ENCODE data around the gene C5orf63. TPM values are rescaled to one million over a fixed set of nuclear protein-coding genes. Genes with fewer than 3 reads are reported as not detected.
A peak's percentile ranks its signal among the peaks of the same experiment; 100 is the strongest.

The C5orf63 gene
- total and polyA plus RNA-seq, 3 experiments from 2014 or later: 5.2 to 11.9 (median 10.0) TPM

DNA sequence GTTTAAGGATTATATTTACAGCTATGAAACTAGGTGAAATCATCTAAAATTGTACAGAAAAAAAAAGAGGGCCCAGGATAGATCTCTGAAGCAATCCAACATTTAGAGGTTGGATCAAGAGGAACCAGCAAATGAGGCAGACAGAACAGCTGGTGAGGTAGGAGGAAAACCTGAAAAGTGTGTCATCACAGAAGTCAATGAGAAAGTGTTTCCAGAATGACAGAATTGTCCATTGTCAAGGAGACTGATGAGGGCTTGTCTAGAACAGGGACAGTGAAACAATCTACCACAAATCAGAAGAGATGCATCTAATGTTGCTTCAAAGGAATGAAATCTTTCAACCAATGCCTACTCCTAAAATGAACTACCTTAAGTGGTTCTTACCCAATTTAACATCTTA, 6.6 kb downstream of the C5orf63 start:
- Mint-ChIP-seq H3K27me3 (no peaks in the 10 kb centered on the region), H3K4me1 (peaks cover 1 to 8% (median 3%) of the 10 kb centered on the region in 3 donors), H3K27ac (no peak overlapping the region), H3K9me3 (no peaks in the 10 kb centered on the region), H3K36me3 (peaks cover 4 to 30% (median 10%) of the 10 kb centered on the region in 3 donors), H3K4me3 (no peak overlapping the region)
- no peaks in the 10 kb centered on the region for H3K36me3 ChIP-seq (ENCODE audit: insufficient read depth, low read length)
- ChIA-PET CTCF (interaction anchor here (1.1 kb wide), 1 partner anchor 36 kb away, joined by 4 read pairs; the partner anchor contains the start of gene MARCHF3), POLR2A (no interaction called here)
- no peak overlapping the region for H3K27ac ChIP-seq (ENCODE audit: low read depth, low read length)
- no peaks in the 10 kb centered on the region for H3K27me3 ChIP-seq (ENCODE audit: insufficient read depth, low read length, poor library complexity, severe bottlenecking)
- DNase-seq: no peak
- no peak overlapping the region for H3K4me3 ChIP-seq (ENCODE audit: low read length)
- no peaks in the 10 kb centered on the region for H3K4me1 ChIP-seq (ENCODE audit: insufficient read depth, low read length)
- no peaks in the 10 kb centered on the region for H3K9me3 ChIP-seq (ENCODE audit: low read length)

DNA sequence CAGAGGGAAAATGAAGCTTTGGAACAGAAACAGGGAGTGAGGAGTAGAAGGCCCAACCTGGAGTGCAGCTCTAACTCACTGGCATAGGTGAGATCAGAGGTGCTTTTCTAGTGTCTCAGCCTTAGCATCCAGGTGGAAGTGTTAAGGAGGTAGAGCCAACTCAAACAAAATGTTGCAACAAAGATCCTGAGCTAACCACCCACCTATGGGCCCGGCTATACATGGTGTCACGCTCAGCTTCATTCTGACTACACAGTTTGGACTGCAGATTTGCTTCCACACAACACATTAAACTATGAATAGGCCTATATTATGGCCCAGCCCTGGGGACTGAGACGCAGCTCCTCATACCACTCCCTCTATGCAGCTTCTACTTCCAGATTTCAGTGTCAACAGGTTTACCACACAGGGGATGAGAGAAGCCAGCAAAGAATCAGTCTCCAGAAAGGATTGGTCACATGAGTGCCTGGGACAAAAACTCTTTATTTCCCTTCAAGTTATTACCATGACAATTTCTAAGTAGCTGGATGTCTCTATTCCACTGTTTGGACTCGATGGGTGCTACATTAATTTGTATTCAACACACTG, 9.0 kb downstream of the C5orf63 start:
- H3K27me3 ChIP-seq (ENCODE audit: insufficient read depth, low read length, poor library complexity, severe bottlenecking): no peaks in the 10 kb centered on the region
- H3K9me3 ChIP-seq (ENCODE audit: low read length): no peaks in the 10 kb centered on the region
- no peaks in the 10 kb centered on the region for H3K36me3 ChIP-seq (ENCODE audit: insufficient read depth, low read length)
- no peak for DNase-seq
- Mint-ChIP-seq H3K27ac (no peak overlapping the region), H3K4me1 (peaks cover 0 to 7% (median 2%) of the 10 kb centered on the region in 3 donors), H3K9me3 (no peaks in the 10 kb centered on the region), H3K27me3 (no peaks in the 10 kb centered on the region), H3K36me3 (peaks cover 4 to 20% (median 9%) of the 10 kb centered on the region in 3 donors), H3K4me3 (no peak overlapping the region)
- no peak overlapping the region for H3K27ac ChIP-seq (ENCODE audit: low read depth, low read length)
- ChIA-PET POLR2A (interaction anchor here (1.1 kb wide), 1 partner anchor 8 kb away, joined by 3 read pairs; no protein-coding TSS in a partner anchor), CTCF (no interaction called here)
- no peaks in the 10 kb centered on the region for H3K4me1 ChIP-seq (ENCODE audit: insufficient read depth, low read length)
- no peak overlapping the region for H3K4me3 ChIP-seq (ENCODE audit: low read length)

DNA sequence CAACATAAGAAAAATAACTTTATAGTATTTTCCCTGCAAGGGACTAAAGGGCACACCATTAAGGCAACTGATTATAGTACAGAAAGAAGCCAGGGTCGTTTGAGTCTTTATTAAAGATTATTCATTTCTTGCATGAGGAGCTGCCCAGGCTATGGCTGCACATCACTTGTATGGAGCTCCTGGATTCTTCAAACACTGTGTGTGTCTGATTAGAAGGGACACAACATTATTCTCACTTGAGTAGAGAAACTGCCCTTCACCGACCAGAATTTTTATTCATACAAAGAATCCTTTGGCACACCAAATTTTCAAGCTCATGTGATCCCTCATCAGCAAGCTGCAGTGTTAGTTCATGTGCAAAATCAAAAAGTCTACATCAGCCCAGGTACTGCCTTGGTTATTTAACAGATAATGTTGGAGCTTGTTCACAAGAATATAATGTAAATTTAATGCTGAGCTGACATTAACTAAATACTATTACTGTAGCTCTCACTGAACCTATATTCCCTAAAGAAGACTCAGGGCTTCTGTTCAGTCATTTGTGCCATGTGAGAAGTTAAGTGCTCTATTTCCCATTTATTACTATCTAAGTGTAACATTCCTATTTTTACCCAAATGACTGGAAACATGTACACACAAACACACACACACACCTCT, 9.9 kb downstream of the C5orf63 start:
- Histone ChIP-seq H3K36me3 (ENCODE audit: insufficient read depth, low read length) (no peaks in the 10 kb centered on the region), H3K4me1 (ENCODE audit: insufficient read depth, low read length) (no peaks in the 10 kb centered on the region), H3K9me3 (ENCODE audit: low read length) (no peaks in the 10 kb centered on the region), H3K27ac (ENCODE audit: low read depth, low read length) (no peak overlapping the region), H3K4me3 (ENCODE audit: low read length) (no peak overlapping the region), H3K27me3 (ENCODE audit: insufficient read depth, low read length, poor library complexity, severe bottlenecking) (no peaks in the 10 kb centered on the region)
- Mint-ChIP-seq H3K27me3 (no peaks in the 10 kb centered on the region), H3K4me1 (peaks cover 0 to 2% (median 0%) of the 10 kb centered on the region in 3 donors), H3K9me3 (no peaks in the 10 kb centered on the region), H3K27ac (no peak overlapping the region), H3K36me3 (peaks cover 5 to 18% (median 9%) of the 10 kb centered on the region in 3 donors), H3K4me3 (no peak overlapping the region)
- ChIA-PET POLR2A (interaction anchor here (1.1 kb wide), 1 partner anchor 9 kb away, joined by 3 read pairs; no protein-coding TSS in a partner anchor), CTCF (no interaction called here)
- no peak for DNase-seq

DNA sequence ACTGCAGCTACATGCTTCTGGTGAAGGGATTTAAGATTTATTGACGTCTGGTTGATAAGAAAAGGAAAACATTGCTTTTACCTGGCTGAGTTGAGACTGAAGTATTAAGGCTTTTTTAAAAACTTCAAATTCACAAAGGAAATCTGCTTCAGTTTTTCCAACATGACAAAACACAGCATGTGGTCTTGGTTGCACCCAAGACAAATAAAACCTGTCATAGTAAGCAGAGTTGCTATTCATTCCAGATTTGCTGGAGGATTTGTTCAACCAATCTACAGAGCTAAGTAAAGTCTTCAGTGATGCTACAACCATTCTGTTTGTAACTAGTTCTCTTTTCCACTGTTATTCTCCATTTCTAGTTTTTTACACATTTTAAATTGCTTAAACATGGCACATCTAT, 11.3 kb downstream of the C5orf63 start:
- Histone ChIP-seq H3K9me3 (ENCODE audit: low read length) (no peaks in the 10 kb centered on the region), H3K4me3 (ENCODE audit: low read length) (no peak overlapping the region), H3K36me3 (ENCODE audit: insufficient read depth, low read length) (no peaks in the 10 kb centered on the region), H3K27ac (ENCODE audit: low read depth, low read length) (no peak overlapping the region), H3K4me1 (ENCODE audit: insufficient read depth, low read length) (no peaks in the 10 kb centered on the region), H3K27me3 (ENCODE audit: insufficient read depth, low read length, poor library complexity, severe bottlenecking) (no peaks in the 10 kb centered on the region)
- no peak overlapping the region for H3K27ac Mint-ChIP-seq
- no peaks in the 10 kb centered on the region for H3K27me3 Mint-ChIP-seq
- CTCF ChIA-PET: interaction anchor here (0.9 kb wide), 1 partner anchor 15 kb away, joined by 3 read pairs; no protein-coding TSS in a partner anchor
- H3K9me3 Mint-ChIP-seq: no peaks in the 10 kb centered on the region
- H3K4me1 Mint-ChIP-seq: peaks cover 0 to 2% (median 0%) of the 10 kb centered on the region in 3 donors
- no peak overlapping the region for H3K4me3 Mint-ChIP-seq
- peaks cover 6 to 27% (median 19%) of the 10 kb centered on the region in 3 donors for H3K36me3 Mint-ChIP-seq
- POLR2A ChIA-PET: no interaction called here
- DNase-seq: no peak

DNA sequence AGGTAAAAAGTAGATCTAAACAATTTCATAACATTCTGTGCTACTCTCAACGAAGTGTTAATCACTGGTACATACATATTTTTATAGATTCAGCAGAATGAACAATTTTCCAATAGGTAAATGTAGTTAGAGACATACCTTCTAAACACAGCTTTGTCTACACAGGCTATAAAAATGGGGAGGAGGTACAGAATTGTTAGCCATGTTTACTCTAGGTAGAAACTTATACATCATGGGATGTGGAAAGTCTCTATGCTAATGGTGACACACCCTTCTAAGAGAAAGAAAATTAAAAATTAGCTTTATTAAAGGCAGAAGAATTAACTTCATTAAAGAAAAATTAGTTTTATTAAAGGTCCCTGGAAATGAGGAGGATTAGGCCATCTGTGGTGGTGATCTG, 11.8 kb downstream of the C5orf63 start:
- CTCF ChIA-PET: interaction anchor here (0.9 kb wide), 1 partner anchor 14 kb away, joined by 3 read pairs; no protein-coding TSS in a partner anchor
- no peaks in the 10 kb centered on the region for H3K27me3 Mint-ChIP-seq
- Histone ChIP-seq H3K4me1 (ENCODE audit: insufficient read depth, low read length) (no peaks in the 10 kb centered on the region), H3K9me3 (ENCODE audit: low read length) (no peaks in the 10 kb centered on the region), H3K36me3 (ENCODE audit: insufficient read depth, low read length) (no peaks in the 10 kb centered on the region), H3K4me3 (ENCODE audit: low read length) (no peak overlapping the region), H3K27me3 (ENCODE audit: insufficient read depth, low read length, poor library complexity, severe bottlenecking) (no peaks in the 10 kb centered on the region), H3K27ac (ENCODE audit: low read depth, low read length) (no peak overlapping the region)
- no peaks in the 10 kb centered on the region for H3K9me3 Mint-ChIP-seq
- H3K27ac Mint-ChIP-seq: no peak overlapping the region
- no peak for DNase-seq
- H3K36me3 Mint-ChIP-seq: peaks cover 6 to 30% (median 21%) of the 10 kb centered on the region in 3 donors
- POLR2A ChIA-PET: no interaction called here
- peaks cover 0 to 2% (median 0%) of the 10 kb centered on the region in 3 donors for H3K4me1 Mint-ChIP-seq
- H3K4me3 Mint-ChIP-seq: no peak overlapping the region

DNA sequence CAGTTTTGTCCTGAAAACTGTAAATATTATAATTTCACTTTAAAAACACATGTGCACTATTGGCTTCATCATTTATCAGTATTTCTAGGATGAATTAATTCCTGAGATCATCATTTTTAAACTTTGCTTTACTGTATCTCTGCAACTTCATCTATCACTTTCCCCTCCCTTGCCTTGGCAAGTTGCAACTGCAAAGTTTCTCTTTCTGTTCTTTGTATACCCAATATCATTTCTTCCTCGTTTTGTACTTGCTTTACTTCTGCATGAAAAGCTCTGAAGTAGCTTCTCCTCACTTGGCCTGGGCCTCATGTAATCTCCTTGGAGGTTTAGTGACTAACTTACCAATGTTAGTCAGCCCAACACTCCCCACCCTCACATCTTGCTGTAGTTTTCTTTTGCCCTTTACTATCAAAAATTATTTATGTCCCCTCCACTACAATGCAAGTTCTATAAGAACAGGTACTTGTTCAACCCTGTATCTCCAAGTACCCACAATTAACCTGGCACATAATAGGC, 12.8 kb downstream of the C5orf63 start:
- ChIA-PET POLR2A (no interaction called here), CTCF (no interaction called here)
- Mint-ChIP-seq H3K27me3 (no peaks in the 10 kb centered on the region), H3K9me3 (no peaks in the 10 kb centered on the region), H3K36me3 (peaks cover 13 to 40% (median 31%) of the 10 kb centered on the region in 3 donors), H3K4me3 (no peak overlapping the region), H3K4me1 (peaks cover 0 to 2% (median 0%) of the 10 kb centered on the region in 3 donors), H3K27ac (peak overlapping the region in 1 of 8 donors; percentile 36)
- Histone ChIP-seq H3K27ac (ENCODE audit: low read depth, low read length) (no peak overlapping the region), H3K4me1 (ENCODE audit: insufficient read depth, low read length) (no peaks in the 10 kb centered on the region), H3K9me3 (ENCODE audit: low read length) (no peaks in the 10 kb centered on the region), H3K27me3 (ENCODE audit: insufficient read depth, low read length, poor library complexity, severe bottlenecking) (no peaks in the 10 kb centered on the region), H3K4me3 (ENCODE audit: low read length) (no peak overlapping the region), H3K36me3 (ENCODE audit: insufficient read depth, low read length) (no peaks in the 10 kb centered on the region)
- DNase-seq: no peak

DNA sequence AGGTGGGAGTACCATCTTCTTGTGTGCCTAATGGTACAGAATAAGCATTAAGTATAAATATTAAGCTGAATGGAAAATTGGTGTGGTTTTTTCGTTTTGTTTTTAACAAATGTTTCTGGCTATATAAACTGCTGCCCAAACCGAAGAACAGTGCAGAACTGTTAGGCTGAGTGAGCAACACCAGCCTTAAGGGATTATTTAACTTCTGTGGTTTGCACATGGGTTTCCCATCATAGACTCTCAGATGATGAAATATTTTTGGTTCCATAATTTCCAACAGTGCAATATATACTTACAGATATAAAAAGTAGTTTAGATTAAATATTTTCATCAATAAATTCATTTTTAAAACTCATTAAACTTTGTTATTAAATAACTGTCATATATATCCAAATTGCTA, 16.4 kb downstream of the C5orf63 start:
- DNase-seq: no peak
- no peaks in the 10 kb centered on the region for H3K36me3 ChIP-seq (ENCODE audit: insufficient read depth, low read length)
- POLR2A ChIA-PET: no interaction called here
- Mint-ChIP-seq H3K27ac (no peak overlapping the region), H3K36me3 (peaks cover 20 to 55% (median 47%) of the 10 kb centered on the region in 3 donors), H3K9me3 (peaks cover 0 to 2% (median 0%) of the 10 kb centered on the region in 5 donors), H3K4me1 (peaks cover 0 to 2% (median 0%) of the 10 kb centered on the region in 3 donors), H3K27me3 (no peaks in the 10 kb centered on the region), H3K4me3 (no peak overlapping the region)
- H3K9me3 ChIP-seq (ENCODE audit: low read length): no peaks in the 10 kb centered on the region
- H3K27ac ChIP-seq (ENCODE audit: low read depth, low read length): no peak overlapping the region
- CTCF ChIA-PET: interaction anchor here (0.9 kb wide), 1 partner anchor 16 kb away, joined by 3 read pairs; no protein-coding TSS in a partner anchor
- H3K4me1 ChIP-seq (ENCODE audit: insufficient read depth, low read length): no peaks in the 10 kb centered on the region
- no peak overlapping the region for H3K4me3 ChIP-seq (ENCODE audit: low read length)
- no peaks in the 10 kb centered on the region for H3K27me3 ChIP-seq (ENCODE audit: insufficient read depth, low read length, poor library complexity, severe bottlenecking)
